ENCODE results near the gene STK32B. TPM values are rescaled to one million over a fixed set of nuclear protein-coding genes. Genes with fewer than 3 reads are reported as not detected.

Gene STK32B
- total and polyA plus RNA-seq, 12 donors = 0.12 to 0.68 (median 0.34) TPM

- Histone ChIP-seq H3K27me3 (peaks cover 0 to 15% (median 0%) of the 10 kb centered on the region in 7 donors), H3K36me3 (no peaks in the 10 kb centered on the region), H3K4me3 (no peak overlapping the region), H3K9me3 (peaks cover 0 to 6% (median 0%) of the 10 kb centered on the region in 11 donors), H3K4me1 (no peaks in the 10 kb centered on the region), H3K27ac (no peak overlapping the region)
- no peak for TF ChIP-seq CTCF (IDR thresholded peaks at IDR 0.05)
- WGBS, 2 donors = 51 to 55% methylated on average over 3 of the region's 3 CpGs
- no peak for ATAC-seq
- intact Hi-C loops (cut with DNase I) = no loop called here
- no peak for DNase-seq
These were observed 105.4 kb downstream of the STK32B start for GRCh38 chr4:5156682-5157081.

GRCh38 chr4:5157791-5158770, 106.8 kb downstream of the STK32B start:
- no peaks in the 10 kb centered on the region for H3K36me3 ChIP-seq
- WGBS, 2 donors = 76 to 78% methylated on average over 17 of the region's 17 CpGs
- intact Hi-C loops (cut with DNase I) = no loop called here
- ATAC-seq (no peak), DNase-seq (no peak)
- peaks cover 0 to 6% (median 0%) of the 10 kb centered on the region in 11 donors for H3K9me3 ChIP-seq
- no peak for TF ChIP-seq CTCF (IDR thresholded peaks at IDR 0.05)
- peaks cover 0 to 9% (median 0%) of the 10 kb centered on the region in 7 donors for H3K27me3 ChIP-seq
- no peaks in the 10 kb centered on the region for H3K4me1 ChIP-seq
- no peak overlapping the region for H3K27ac ChIP-seq
- no peak overlapping the region for H3K4me3 ChIP-seq

DNA sequence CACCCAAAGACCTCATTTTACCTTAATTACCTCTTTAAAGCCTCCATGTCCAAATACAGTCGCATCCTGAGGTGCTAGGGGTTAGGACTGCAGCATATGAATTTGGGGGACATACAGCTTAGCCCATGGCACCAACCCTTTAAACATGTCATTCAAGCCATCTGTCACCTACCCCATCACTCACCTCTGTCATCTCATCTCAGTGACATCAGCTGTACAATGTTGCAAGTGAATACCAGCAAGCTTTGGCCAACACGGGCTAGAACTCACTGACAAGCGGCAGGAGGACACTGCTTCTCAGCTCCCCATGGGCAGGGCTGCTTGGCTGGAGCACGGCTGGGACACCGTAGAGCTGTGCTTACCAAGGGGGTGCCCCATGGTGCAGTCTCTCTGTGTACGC, 107.5 kb downstream of the STK32B start:
- H3K4me1 ChIP-seq = no peaks in the 10 kb centered on the region
- intact Hi-C loops (cut with DNase I) = no loop called here
- ATAC-seq (no peak), DNase-seq (no peak)
- peaks cover 0 to 6% (median 0%) of the 10 kb centered on the region in 11 donors for H3K9me3 ChIP-seq
- peaks cover 0 to 6% (median 0%) of the 10 kb centered on the region in 7 donors for H3K27me3 ChIP-seq
- no peak overlapping the region for H3K27ac ChIP-seq
- WGBS, 2 donors = 90 to 92% methylated on average over 6 of the region's 6 CpGs
- no peaks in the 10 kb centered on the region for H3K36me3 ChIP-seq
- TF ChIP-seq CTCF (IDR thresholded peaks at IDR 0.05) = no peak
- H3K4me3 ChIP-seq = no peak overlapping the region

DNA sequence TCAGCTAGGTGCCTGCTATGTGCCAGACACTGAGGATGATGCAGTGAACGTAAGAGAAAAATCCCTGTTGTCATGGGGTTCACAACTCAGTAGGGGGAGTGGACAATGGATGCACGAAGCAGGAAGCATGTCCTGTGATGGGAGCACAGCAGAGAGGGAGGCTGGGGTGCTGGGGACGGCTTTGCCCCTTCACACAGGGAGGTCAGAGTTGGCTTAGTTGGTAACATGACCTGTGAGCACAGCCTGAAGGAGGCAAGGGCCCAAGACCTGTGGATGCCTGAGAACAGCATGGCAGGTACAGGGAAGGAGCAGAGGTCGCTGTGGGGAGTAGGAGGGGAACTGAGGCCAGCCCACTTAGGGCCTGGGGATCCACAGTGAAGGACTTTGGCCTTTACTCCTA, 109.4 kb downstream of the STK32B start:
- TF ChIP-seq CTCF (IDR thresholded peaks at IDR 0.05) = no peak
- Histone ChIP-seq H3K9me3 (peaks cover 0 to 6% (median 0%) of the 10 kb centered on the region in 11 donors), H3K36me3 (no peaks in the 10 kb centered on the region), H3K4me1 (no peaks in the 10 kb centered on the region), H3K27me3 (peaks cover 0 to 10% (median 0%) of the 10 kb centered on the region in 7 donors), H3K27ac (no peak overlapping the region), H3K4me3 (no peak overlapping the region)
- intact Hi-C loops (cut with DNase I) = no loop called here
- ATAC-seq = no peak
- 55 to 69% methylated on average over 4 of the region's 4 CpGs for WGBS, 2 donors
- no peak for DNase-seq

All from heart right ventricle (tissue), 16 donors.